Stimulated activated CD8-positive, alpha-beta memory T cell treated with anti-CD3 and anti-CD28 coated beads, Interleukin-4, amount 100 ng/mL, for 1 hour (primary cell): ENCODE results near the gene CHP2.
"Not testable (repeated sequence)": the region's sequence is repeated elsewhere in the genome, so short reads cannot be mapped to it uniquely, and the experiment has no call there.

Source experiments
- DNase-seq, 2 donors: peaks; one replicate each; pipeline ENCODE4 v3.0.0-alpha.2; 2020; ENCODE audit warnings: low read depth in 2 of 2, low spot score in 1 of 2

Gene CHP2

GRCh38 chr16:23754594-23755483 is at the start of gene CHP2:
Gene CHP2 (plus strand): TSS chr16:23755026. CDS start chr16:23755050, 24 bp downstream.
- DNase-seq = no peak

- no peak for DNase-seq
These were observed 49.3 kb upstream of the CHP2 start for GRCh38 chr16:23705517-23705902.

- no peak for DNase-seq
These were observed 48.4 kb upstream of the CHP2 start for GRCh38 chr16:23706439-23706838.

GRCh38 chr16:23709536-23709935 is 45.3 kb upstream of the CHP2 start:
- DNase-seq = no peak

- DNase-seq = no peak
These were observed 44.8 kb upstream of the CHP2 start for GRCh38 chr16:23710008-23710407.

- no peak for DNase-seq
These were observed 44.3 kb upstream of the CHP2 start for GRCh38 chr16:23710504-23710903.

- no peak for DNase-seq
These were observed 43.0 kb upstream of the CHP2 start for GRCh38 chr16:23711785-23712184.

- no peak for DNase-seq
These were observed 41.9 kb upstream of the CHP2 start, which contains the start of gene ERN2 for GRCh38 chr16:23712976-23713375. Gene ERN2 (minus strand): TSS chr16:23713222. CDS start chr16:23713187, 35 bp downstream.

GRCh38 chr16:23716484-23716883 is 38.3 kb upstream of the CHP2 start:
- DNase-seq = no peak

- not testable (repeated sequence) for DNase-seq
These were observed 32.1 kb upstream of the CHP2 start for GRCh38 chr16:23722613-23723240.

GRCh38 chr16:23724096-23724784 is 30.6 kb upstream of the CHP2 start:
- no peak for DNase-seq

GRCh38 chr16:23724785-23725131 is 30.1 kb upstream of the CHP2 start:
- DNase-seq = no peak

- DNase-seq = no peak
These were observed 28.1 kb upstream of the CHP2 start for GRCh38 chr16:23726710-23727109.

- no peak for DNase-seq
These were observed 26.7 kb upstream of the CHP2 start for GRCh38 chr16:23728112-23728477.

GRCh38 chr16:23729503-23730424 is 25.1 kb upstream of the CHP2 start:
- DNase-seq = no peak

- no peak for DNase-seq
These were observed 20.5 kb upstream of the CHP2 start for GRCh38 chr16:23734176-23734893.

GRCh38 chr16:23737423-23738028 is 17.3 kb upstream of the CHP2 start:
- DNase-seq = not testable (repeated sequence)

GRCh38 chr16:23739516-23739915 is 15.3 kb upstream of the CHP2 start:
- DNase-seq = no peak

GRCh38 chr16:23741675-23742303 is 13.0 kb upstream of the CHP2 start:
- no peak for DNase-seq
